ENCODE data around the gene IGF1R. TPM values are rescaled to one million over a fixed set of nuclear protein-coding genes. Genes with fewer than 3 reads are reported as not detected.

Gene IGF1R
- total RNA-seq, result 100 to 1,000 TPM; 115 to 119 TPM
- polyA plus RNA-seq (2013, experiment 1 of 2), result 54.4 TPM
- polyA plus RNA-seq (2013, experiment 2 of 2), result 50.2 TPM
- long read RNA-seq, experiment 1, partial matches to known transcripts, result 6 of 26 reads
- long read RNA-seq, experiment 1, other reads (novel, unspliced or antisense), result 20 of 26 reads
- long read RNA-seq, experiment 2, full-length matches to known transcripts, result 4 of 104 reads
- long read RNA-seq, experiment 2, partial matches to known transcripts, result 12 of 104 reads
- long read RNA-seq, experiment 2, other reads (novel, unspliced or antisense), result 88 of 104 reads
- long read RNA-seq, experiment 3, partial matches to known transcripts, result 6 of 47 reads
- long read RNA-seq, experiment 3, other reads (novel, unspliced or antisense), result 41 of 47 reads
- long read RNA-seq, experiment 4, partial matches to known transcripts, result 0 of 3 reads
- long read RNA-seq, experiment 4, other reads (novel, unspliced or antisense), result 3 of 3 reads

DNA sequence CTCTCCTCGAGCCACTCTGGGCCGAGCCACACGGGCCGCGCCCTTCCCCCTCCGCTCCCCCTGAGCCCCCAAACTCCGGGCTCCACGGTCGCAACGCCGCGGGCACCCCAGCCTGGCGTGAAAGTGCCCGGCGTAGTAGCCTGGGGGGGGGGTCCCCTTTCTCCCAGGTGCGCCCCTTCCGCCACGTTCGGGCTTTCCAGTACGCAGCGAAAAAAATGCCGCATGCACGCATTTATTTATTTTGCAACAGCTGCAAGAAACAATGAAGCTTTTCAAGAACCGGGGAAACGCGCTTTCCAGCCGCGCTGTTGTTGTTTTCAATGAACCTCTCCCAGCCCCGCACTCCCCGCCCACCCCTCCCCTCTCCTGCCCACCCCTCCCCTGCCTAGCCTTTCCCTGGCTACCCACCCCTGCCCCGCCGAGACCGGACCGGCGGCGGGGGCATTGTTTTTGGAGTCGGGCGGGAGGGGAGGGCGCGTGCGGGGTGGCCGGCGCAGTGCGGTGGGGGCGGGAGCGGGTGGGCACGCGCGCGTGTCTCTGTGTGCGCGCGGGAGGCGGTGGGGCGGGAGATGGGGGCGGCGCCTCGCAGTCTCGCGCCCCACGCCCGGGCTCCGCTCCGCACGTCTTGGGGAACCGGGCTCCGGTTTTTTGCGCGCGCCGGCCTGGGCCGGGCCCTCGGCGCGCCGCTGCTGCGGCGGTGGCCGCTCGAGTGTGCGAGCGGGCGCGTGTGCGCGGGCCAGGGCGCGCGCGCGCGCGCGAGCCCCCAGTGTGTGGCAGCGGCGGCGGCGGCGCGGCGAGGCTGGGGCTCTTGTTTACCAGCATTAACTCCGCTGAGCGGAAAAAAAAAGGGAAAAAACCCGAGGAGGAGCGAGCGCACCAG lies at the start of gene IGF1R:
IGF1R (plus strand) TSS at position 766 of the 880 bp plus-strand sequence. CDS start 1,043 bp downstream, outside the sequence.
- peaks cover 12% of the 10 kb centered on the region for H3K4me1 Mint-ChIP-seq
- H3K4me3 ChIP-seq (ENCODE audit: low read length), result peak within 1 kb of the TSS; percentile 96
- peak within 1 kb of the TSS; percentile 94 for H3K27ac Mint-ChIP-seq
- H3K36me3 Mint-ChIP-seq (ENCODE audit: low read depth), result no peaks in the 10 kb centered on the region
- WGBS, 2 experiments (ENCODE audit: insufficient coverage in 1 of 2, insufficient read length in 1 of 2), result 0 to 1% methylated on average over 40 to 97 of the region's 106 CpGs
- H3K27me3 ChIP-seq (ENCODE audit: control insufficient read depth, insufficient read depth, low read length, poor library complexity, severe bottlenecking), result peaks cover 3% of the 10 kb centered on the region
- H3K36me3 ChIP-seq (ENCODE audit: control insufficient read depth, insufficient read depth, low read length), result no peaks in the 10 kb centered on the region
- TF ChIP-seq, protein P1, sequence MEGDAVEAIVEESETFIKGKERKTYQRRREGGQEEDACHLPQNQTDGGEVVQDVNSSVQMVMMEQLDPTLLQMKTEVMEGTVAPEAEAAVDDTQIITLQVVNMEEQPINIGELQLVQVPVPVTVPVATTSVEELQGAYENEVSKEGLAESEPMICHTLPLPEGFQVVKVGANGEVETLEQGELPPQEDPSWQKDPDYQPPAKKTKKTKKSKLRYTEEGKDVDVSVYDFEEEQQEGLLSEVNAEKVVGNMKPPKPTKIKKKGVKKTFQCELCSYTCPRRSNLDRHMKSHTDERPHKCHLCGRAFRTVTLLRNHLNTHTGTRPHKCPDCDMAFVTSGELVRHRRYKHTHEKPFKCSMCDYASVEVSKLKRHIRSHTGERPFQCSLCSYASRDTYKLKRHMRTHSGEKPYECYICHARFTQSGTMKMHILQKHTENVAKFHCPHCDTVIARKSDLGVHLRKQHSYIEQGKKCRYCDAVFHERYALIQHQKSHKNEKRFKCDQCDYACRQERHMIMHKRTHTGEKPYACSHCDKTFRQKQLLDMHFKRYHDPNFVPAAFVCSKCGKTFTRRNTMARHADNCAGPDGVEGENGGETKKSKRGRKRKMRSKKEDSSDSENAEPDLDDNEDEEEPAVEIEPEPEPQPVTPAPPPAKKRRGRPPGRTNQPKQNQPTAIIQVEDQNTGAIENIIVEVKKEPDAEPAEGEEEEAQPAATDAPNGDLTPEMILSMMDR (conservative IDR thresholded peaks at IDR 0.05), result no peak
- peak; percentile 93 for DNase-seq
- H3K9me3 Mint-ChIP-seq, result no peaks in the 10 kb centered on the region
- peak within 1 kb of the TSS; percentile 86 for H3K4me3 Mint-ChIP-seq
- peak within 1 kb of the TSS; percentile 97 for H3K9ac ChIP-seq (ENCODE audit: extremely low read depth, low read length, poor library complexity, severe bottlenecking)
- no peaks in the 10 kb centered on the region for H3K9me3 ChIP-seq (ENCODE audit: control insufficient read depth, low read length)
- H3K27me3 Mint-ChIP-seq (ENCODE audit: insufficient read depth), result peaks cover 1% of the 10 kb centered on the region
- peak within 1 kb of the TSS; percentile 99 for H3K27ac ChIP-seq (ENCODE audit: low read depth, low read length)
- H3K4me1 ChIP-seq (ENCODE audit: control insufficient read depth, insufficient read depth, low read length), result no peaks in the 10 kb centered on the region

DNA sequence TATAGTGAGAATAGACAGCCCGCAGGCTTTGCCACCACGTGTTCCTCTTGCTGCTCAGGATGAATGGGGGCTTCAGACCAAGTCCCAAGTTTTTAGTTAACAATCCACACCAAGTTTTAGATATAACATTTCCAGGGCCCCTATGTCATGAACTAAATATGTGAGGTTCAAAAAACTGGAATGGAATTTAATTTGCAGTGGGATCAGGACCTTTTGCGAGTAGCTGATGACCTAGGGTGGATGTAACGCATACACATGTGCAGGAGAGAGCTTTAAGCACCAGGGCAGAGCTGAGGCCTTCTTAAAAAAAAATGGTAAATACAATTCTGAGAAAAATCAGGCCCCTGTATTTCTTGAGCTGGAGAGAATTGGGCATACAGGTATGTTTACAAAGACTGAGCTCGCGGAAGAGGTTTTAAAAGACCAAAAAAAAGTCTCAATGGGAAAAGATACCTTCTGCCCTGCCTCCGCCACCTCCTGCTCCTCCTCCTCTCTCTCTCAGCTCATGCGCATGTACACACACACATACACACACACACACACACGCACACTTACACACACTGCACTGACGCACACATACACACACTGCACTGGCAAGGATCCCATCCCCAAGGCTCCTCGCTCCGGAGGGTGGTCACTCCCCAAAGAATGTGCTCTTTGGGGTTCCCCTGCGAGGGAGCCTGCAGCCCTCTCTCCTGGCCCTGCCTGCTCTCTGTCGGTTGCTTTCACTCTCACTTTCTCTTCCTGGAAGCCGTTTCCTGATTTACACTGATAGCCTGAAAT lies 48.2 kb upstream of the IGF1R start:
- peak overlapping the region; percentile 8 for H3K4me3 Mint-ChIP-seq

More for the DNA sequence above, 48.2 kb upstream of the IGF1R start:
- Mint-ChIP-seq H3K9me3 (peaks cover 10% of the 10 kb centered on the region), H3K4me1 (peaks cover 14% of the 10 kb centered on the region), H3K27ac (peak overlapping the region; percentile 49), H3K36me3 (ENCODE audit: low read depth) (no peaks in the 10 kb centered on the region), H3K27me3 (ENCODE audit: insufficient read depth) (peaks cover 20% of the 10 kb centered on the region)
- Histone ChIP-seq H3K9ac (ENCODE audit: extremely low read depth, low read length, poor library complexity, severe bottlenecking) (no peak overlapping the region), H3K27me3 (ENCODE audit: control insufficient read depth, insufficient read depth, low read length, poor library complexity, severe bottlenecking) (peaks cover 21% of the 10 kb centered on the region), H3K36me3 (ENCODE audit: control insufficient read depth, insufficient read depth, low read length) (no peaks in the 10 kb centered on the region), H3K4me1 (ENCODE audit: control insufficient read depth, insufficient read depth, low read length) (no peaks in the 10 kb centered on the region), H3K27ac (ENCODE audit: low read depth, low read length) (no peak overlapping the region), H3K9me3 (ENCODE audit: control insufficient read depth, low read length) (peaks cover 10% of the 10 kb centered on the region), H3K4me3 (ENCODE audit: low read length) (no peak overlapping the region)
- WGBS, 2 experiments (ENCODE audit: insufficient coverage in 1 of 2, insufficient read length in 1 of 2), result 54 to 57% methylated on average over 12 to 15 of the region's 15 CpGs
- TF ChIP-seq, protein P1 (conservative IDR thresholded peaks at IDR 0.05), result no peak
- peak; percentile 74 for DNase-seq
